Adrenal gland (tissue), 12 donors: ENCODE data around the gene RPTOR. TPM values are rescaled to one million over a fixed set of nuclear protein-coding genes. Genes with fewer than 3 reads are reported as not detected.

Source experiments
- DNase-seq, 7 donors: peaks; one replicate each; pipeline ENCODE4 v3.0.0-alpha.2; 2019 to 2020
- H3K27ac ChIP-seq, 5 donors: fragments of 200-600 bp; sonication (generic) in 4 of 5; 1 replicate in 3 of 5; 2 replicates in 2 of 5; pipeline versions ENCODE4 v1.5.1 to v1.8.0; 2016 to 2020; ENCODE audit warnings: mild to moderate bottlenecking in 1 of 5
- H3K27me3 ChIP-seq: fragments of 200-600 bp; 2 replicates; pipeline ENCODE4 v1.8.0; 2021
- H3K36me3 ChIP-seq, 2 donors: fragments of 200-600 bp; replicated peaks in 1 of 2; 1 replicate in 1 of 2; 2 replicates in 1 of 2; pipeline versions ENCODE4 v1.5.1 to v1.8.0; 2018 to 2022
- H3K4me1 ChIP-seq, 2 donors: fragments of 200-600 bp; replicated peaks in 1 of 2; 1 replicate in 1 of 2; 2 replicates in 1 of 2; pipeline versions ENCODE4 v1.5.1 to v1.8.0; 2018 to 2021
- H3K4me3 ChIP-seq, 4 donors: fragments of 200-600 bp; sonication (generic) in 3 of 4; one replicate each; pipeline ENCODE4 v1.5.1; 2016 to 2018
- H3K9me3 ChIP-seq, 3 donors: fragments of 200-600 bp; sonication (generic) in 1 of 3; replicated peaks in 1 of 3; 1 replicate in 2 of 3; 2 replicates in 1 of 3; pipeline versions ENCODE4 v1.5.1 to v1.8.0; 2016 to 2021
- POLR2A ChIP-seq, 2 donors: fragments of 450-650 bp; IDR thresholded peaks; one replicate each; pipeline ENCODE4 v1.6.1; 2017; ENCODE audit warnings: antibody characterized with exemption in 2 of 2, mild to moderate bottlenecking in 2 of 2, moderate library complexity in 1 of 2
- WGBS, 4 donors: extraction: QIAGEN DNeasy Blood & Tissue Kit in 2 of 4; methylation state at CpG; one replicate each; pipeline versions ENCODE4 v1.1.5 to v1.1.7; 2013 to 2017; 5-methylcytosine and 5-hydroxymethylcytosine counted together
- intact Hi-C, 2 donors: fragments of 100-400 bp; cut with DNase I; formaldehyde crosslinking; loops; one replicate each; pipeline versions ENCODE4 v1.14.1 to v1.15.0; 2022 to 2023
- polyA plus RNA-seq, 3 donors: library from polyadenylated mRNA; stranded (reverse); fragments of 200-250 nt in 2 of 3; fragments of 350-450 nt in 1 of 3; fragmentation: Illumina TruSeq in 1 of 3; extraction: RNeasy Lipid Tissue Mini Kit (QIAGEN cat#74804) in 1 of 3; gene quantifications; one replicate each; pipeline ENCODE4 v1.2.3, GENCODE V29; 2013 to 2014
- total RNA-seq, 9 donors: library from RNA; depleted of rRNA in 4 of 9; stranded (reverse); fragments of >200 nt in 4 of 9; fragments of 120-200 nt in 1 of 9; fragmentation: NEBNext Ultra II Directional in 1 of 9; extraction: Animal tissue kit (Norgen Biotek cat#: 25700) in 1 of 9; gene quantifications; one replicate each; pipeline versions ENCODE4 v1.1.0 to v1.2.4, GENCODE V29; 2013 to 2023
- TF ChIP-seq, protein P1 (sequence below), 6 experiments: fragments of 450-650 bp in 4 of 6; fragments of 200-600 bp in 2 of 6; sonication (generic) in 1 of 6; IDR thresholded peaks; 1 replicate in 5 of 6; 2 replicates in 1 of 6; pipeline versions ENCODE4 v1.5.1 to v1.8.0; 2016 to 2021; ENCODE audit warnings: antibody characterized with exemption in 6 of 6, mild to moderate bottlenecking in 2 of 6, moderate library complexity in 1 of 6
- donor health status: healthy with polysubstance abuse.
- donor health status: Bipolar disorder and iron deficiency.
- donor health status: DM: yes; HTN: yes; CAD: no.
- donor health status: DM: no; HTN: no; CAD: no.
- donor health status: DM: no; HTN: no; CAD: no.
- donor health status: DM: yes; HTN: yes; CAD: no.

The RPTOR gene
- total and polyA plus RNA-seq, 12 donors, result 9.7 to 53.3 (median 29.7) TPM

DNA sequence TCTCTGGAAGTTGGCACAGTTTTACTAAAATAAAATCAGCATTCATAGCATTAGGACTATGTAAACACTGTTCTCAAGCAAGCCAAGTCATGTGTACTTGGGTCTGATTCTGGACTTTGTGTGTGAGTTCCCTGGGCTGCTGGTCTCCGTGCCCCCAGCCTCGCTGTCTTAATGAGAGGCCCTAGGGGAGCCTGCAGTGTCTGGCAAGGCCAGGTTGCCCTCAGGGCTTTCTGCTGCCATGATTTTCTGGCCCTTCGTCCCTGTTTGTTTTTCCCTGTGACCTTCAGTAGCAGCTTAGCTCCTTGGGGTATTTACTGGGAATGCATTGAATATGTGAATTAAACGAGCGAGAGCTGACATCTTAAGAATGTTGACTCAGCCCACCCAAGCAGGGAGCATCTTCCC is 161.8 kb downstream of the RPTOR start:
- H3K9me3 ChIP-seq, result no peaks in the 10 kb centered on the region
- no peak overlapping the region for H3K27ac ChIP-seq
- WGBS, 4 donors, result 71 to 84% (median 76%) methylated on average over 5 of the region's 5 CpGs
- H3K27me3 ChIP-seq, result no peaks in the 10 kb centered on the region
- no peak overlapping the region for H3K4me3 ChIP-seq
- H3K36me3 ChIP-seq, result no peaks in the 10 kb centered on the region
- no peak for DNase-seq
- intact Hi-C loops, result no loop called here
- no peak for TF ChIP-seq POLR2A (IDR thresholded peaks at IDR 0.05)
- TF ChIP-seq, protein P1, sequence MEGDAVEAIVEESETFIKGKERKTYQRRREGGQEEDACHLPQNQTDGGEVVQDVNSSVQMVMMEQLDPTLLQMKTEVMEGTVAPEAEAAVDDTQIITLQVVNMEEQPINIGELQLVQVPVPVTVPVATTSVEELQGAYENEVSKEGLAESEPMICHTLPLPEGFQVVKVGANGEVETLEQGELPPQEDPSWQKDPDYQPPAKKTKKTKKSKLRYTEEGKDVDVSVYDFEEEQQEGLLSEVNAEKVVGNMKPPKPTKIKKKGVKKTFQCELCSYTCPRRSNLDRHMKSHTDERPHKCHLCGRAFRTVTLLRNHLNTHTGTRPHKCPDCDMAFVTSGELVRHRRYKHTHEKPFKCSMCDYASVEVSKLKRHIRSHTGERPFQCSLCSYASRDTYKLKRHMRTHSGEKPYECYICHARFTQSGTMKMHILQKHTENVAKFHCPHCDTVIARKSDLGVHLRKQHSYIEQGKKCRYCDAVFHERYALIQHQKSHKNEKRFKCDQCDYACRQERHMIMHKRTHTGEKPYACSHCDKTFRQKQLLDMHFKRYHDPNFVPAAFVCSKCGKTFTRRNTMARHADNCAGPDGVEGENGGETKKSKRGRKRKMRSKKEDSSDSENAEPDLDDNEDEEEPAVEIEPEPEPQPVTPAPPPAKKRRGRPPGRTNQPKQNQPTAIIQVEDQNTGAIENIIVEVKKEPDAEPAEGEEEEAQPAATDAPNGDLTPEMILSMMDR (IDR thresholded peaks at IDR 0.05), result no peak
- peaks cover 0 to 6% of the 10 kb centered on the region in 2 donors for H3K4me1 ChIP-seq

DNA sequence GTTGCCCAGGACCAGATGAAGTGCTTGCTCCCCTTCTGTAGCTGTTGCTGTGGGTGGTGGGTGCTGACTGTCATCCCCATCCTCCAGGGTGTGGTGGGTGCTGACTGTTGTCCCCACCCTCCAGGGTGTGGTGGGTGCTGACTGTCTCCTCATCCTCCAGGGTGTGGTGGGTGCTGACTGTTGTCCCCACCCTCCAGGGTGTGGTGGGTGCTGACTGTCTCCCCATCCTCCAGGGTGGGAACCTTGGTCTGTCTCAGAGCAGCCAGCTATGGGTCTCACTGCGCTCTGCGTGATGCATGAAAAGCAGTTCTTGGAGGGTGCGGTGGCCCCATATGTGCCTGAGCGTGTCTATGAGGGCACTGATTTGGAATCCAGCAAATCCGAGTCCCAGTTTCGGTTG is 163.8 kb downstream of the RPTOR start:
- WGBS, 4 donors, result 85 to 98% (median 87%) methylated on average over 6 of the region's 6 CpGs
- Histone ChIP-seq H3K4me1 (peaks cover 0 to 6% of the 10 kb centered on the region in 2 donors), H3K4me3 (no peak overlapping the region), H3K36me3 (no peaks in the 10 kb centered on the region), H3K27ac (no peak overlapping the region), H3K9me3 (no peaks in the 10 kb centered on the region), H3K27me3 (no peaks in the 10 kb centered on the region)
- intact Hi-C loops, result no loop called here
- no peak for DNase-seq
- TF ChIP-seq, protein P1 (IDR thresholded peaks at IDR 0.05), result no peak
- no peak for TF ChIP-seq POLR2A (IDR thresholded peaks at IDR 0.05)

DNA sequence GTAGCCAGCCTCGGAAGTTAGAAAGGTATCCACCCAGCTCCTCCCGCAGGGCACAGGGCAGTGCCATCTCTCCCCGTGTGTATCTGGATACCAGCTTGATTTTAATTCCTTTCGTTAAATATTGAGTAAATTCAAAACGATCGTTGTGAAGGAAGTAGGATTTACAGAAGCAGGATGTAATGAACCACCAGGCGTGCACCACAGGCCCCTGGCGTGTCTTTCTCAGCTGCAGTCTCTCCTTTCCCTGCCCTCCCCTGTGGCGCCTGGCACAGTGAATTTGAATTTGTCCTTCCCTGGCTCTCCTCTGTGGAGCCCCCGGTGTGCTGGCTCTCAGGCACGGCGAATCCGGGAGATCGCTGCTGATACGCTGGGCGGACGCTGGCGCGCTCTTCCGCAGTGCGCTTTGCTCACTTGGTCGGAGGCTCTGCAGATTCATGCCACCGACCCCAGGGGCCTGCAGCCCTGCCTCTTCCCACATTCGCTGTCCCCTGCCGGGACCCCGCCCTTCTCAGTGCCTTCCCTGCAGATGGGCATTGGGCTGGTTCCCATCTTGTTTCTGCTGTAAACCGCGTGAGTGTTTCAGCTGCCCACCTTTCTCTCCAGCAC is 164.6 kb downstream of the RPTOR start:
- Histone ChIP-seq H3K27me3 (no peaks in the 10 kb centered on the region), H3K36me3 (no peaks in the 10 kb centered on the region), H3K9me3 (no peaks in the 10 kb centered on the region), H3K27ac (no peak overlapping the region), H3K4me3 (no peak overlapping the region), H3K4me1 (peaks cover 0 to 6% of the 10 kb centered on the region in 2 donors)
- intact Hi-C loops, result no loop called here
- DNase-seq, result no peak
- TF ChIP-seq POLR2A (IDR thresholded peaks at IDR 0.05), result no peak
- TF ChIP-seq, protein P1 (IDR thresholded peaks at IDR 0.05), result no peak
- WGBS, 4 donors, result 88 to 98% (median 90%) methylated on average over 28 of the region's 28 CpGs

DNA sequence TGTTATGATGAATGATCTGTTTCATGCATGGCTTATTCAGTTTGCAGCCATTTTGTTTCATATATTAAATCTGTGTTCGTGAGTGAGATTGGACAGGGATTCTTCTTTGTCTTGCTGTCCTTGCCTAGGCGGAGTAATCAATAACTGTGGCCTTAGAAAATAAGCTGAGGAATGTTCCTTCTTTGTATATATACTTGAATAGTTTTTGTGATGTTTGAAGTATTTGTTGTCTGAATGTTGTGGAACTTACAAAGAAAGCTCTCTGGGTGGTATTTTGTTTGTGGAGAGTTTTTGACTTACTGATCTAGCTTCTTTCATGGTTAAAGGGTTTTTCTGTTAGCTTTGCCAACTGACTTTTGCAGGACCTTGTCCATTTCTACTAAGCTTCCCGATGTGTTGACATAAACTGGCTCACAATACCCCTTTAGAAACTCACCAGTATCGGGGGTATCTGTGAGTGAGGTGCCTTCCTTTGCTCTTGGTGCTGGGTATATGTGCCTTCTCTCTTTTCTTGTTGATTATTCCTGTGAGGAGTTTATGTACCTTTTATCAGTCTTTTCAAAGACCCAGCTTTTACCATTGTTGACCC is 166.2 kb downstream of the RPTOR start:
- 76 to 91% (median 87%) methylated on average over 4 of the region's 4 CpGs for WGBS, 4 donors
- Histone ChIP-seq H3K4me3 (no peak overlapping the region), H3K27ac (no peak overlapping the region), H3K27me3 (no peaks in the 10 kb centered on the region), H3K9me3 (no peaks in the 10 kb centered on the region), H3K36me3 (no peaks in the 10 kb centered on the region), H3K4me1 (no peaks in the 10 kb centered on the region)
- intact Hi-C loops, result no loop called here
- TF ChIP-seq, protein P1 (IDR thresholded peaks at IDR 0.05), result no peak
- no peak for TF ChIP-seq POLR2A (IDR thresholded peaks at IDR 0.05)
- no peak for DNase-seq
